Subcutaneous adipose tissue (tissue), 4 donors: ENCODE measurements around the gene ASXL1. TPM values are rescaled to one million over a fixed set of nuclear protein-coding genes. Genes with fewer than 3 reads are reported as not detected.

Experiments
- total RNA-seq, 4 donors: library from RNA; depleted of rRNA; stranded (reverse); fragments of >200 nt; gene quantifications; one replicate each; pipeline ENCODE4 v1.1.0, GENCODE V29; 2016
- TF ChIP-seq, protein P1 (sequence below): fragments of 450-650 bp; IDR thresholded peaks from one replicate; pipeline ENCODE4 v1.5.1; 2016; ENCODE audit warnings: low read depth, mild to moderate bottlenecking, control low read depth, antibody characterized with exemption, moderate library complexity

The ASXL1 gene
- total RNA-seq, 4 donors from 2014 or later, result 77.0 to 125 (median 81.6) TPM

DNA sequence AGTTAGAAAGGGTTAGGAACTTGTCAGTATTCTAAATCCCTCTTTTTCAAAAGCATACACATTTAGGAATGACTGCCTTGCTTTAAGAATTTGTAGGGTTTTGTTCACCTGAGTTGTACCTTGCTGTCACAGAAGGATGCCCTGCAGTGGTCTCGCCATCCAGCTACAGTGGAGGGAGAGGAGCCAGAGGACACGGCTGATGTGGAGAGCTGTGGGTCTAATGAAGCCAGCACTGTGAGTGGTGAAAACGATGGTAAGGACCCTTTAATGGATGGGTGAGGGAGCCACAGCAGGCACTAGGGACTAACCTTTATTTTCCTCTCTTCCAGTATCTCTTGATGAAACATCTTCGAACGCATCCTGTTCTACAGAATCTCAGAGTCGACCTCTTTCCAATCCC is 69.9 kb downstream of the ASXL1 start:
- TF ChIP-seq, protein P1, sequence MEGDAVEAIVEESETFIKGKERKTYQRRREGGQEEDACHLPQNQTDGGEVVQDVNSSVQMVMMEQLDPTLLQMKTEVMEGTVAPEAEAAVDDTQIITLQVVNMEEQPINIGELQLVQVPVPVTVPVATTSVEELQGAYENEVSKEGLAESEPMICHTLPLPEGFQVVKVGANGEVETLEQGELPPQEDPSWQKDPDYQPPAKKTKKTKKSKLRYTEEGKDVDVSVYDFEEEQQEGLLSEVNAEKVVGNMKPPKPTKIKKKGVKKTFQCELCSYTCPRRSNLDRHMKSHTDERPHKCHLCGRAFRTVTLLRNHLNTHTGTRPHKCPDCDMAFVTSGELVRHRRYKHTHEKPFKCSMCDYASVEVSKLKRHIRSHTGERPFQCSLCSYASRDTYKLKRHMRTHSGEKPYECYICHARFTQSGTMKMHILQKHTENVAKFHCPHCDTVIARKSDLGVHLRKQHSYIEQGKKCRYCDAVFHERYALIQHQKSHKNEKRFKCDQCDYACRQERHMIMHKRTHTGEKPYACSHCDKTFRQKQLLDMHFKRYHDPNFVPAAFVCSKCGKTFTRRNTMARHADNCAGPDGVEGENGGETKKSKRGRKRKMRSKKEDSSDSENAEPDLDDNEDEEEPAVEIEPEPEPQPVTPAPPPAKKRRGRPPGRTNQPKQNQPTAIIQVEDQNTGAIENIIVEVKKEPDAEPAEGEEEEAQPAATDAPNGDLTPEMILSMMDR, result no peak

DNA sequence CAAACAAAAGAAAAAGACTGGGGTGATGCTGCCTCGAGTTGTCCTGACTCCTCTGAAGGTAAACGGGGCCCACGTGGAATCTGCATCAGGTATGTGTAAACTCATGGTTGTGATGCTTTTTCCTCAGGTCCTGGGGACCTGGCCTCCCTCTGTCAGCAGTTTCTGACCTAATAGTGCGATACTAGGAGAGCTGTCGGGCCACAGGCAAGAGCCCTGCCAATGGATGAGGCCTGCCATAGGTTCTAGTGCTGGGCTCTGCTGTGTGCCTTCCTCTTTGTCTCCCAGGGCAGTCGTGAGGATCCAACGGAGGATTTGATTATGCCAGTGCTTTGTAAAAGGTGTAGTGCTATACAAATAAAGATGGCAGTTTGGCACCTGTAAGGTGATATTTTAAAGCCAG is 71.2 kb downstream of the ASXL1 start:
- TF ChIP-seq, protein P1, result no peak

DNA sequence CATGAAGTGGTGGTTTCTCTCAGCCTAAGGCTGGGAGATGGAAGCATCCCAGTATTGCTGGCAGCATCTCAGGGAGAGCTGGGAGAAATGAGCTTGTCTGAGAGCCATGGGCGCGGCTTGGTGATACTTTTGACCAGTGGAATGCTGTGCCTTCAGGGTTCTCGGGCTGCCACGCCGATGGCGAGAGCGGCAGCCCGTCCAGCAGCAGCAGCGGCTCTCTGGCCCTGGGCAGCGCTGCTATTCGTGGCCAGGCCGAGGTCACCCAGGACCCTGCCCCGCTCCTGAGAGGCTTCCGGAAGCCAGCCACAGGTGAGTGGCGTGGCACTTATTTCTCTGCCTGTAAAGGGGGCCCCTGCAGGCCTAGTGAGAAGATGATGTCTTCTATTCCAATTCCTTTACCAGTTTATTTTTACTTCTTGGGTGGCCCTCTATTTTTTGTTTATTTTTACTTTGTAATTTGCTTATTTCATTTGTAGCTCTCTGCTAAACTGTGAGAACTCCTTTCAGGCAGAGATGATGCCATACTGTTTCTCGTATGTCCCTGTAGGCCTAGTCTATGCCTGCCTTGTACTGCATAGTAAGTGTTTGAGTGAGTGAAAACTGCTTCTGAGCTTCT is 71.7 kb downstream of the ASXL1 start:
- TF ChIP-seq, protein P1, result no peak

DNA sequence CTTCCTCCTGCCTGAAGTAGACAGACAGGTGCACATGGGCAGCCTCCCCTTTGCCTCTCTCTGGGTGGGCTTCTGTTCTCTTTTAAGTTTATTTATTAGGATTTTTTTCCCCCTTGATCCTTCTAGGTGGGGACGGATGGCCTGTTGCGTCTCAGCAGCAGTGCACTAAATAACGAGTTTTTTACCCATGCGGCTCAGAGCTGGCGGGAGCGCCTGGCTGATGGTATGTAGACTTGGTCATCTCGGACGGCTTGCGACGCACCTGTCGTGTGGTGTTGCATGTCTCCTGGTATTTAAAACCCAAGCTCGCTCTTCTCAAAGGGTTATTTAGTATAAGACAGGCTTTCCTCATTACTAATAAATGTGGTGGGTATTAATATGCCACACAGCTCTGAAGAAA is 73.3 kb downstream of the ASXL1 start:
- TF ChIP-seq, protein P1, result no peak

DNA sequence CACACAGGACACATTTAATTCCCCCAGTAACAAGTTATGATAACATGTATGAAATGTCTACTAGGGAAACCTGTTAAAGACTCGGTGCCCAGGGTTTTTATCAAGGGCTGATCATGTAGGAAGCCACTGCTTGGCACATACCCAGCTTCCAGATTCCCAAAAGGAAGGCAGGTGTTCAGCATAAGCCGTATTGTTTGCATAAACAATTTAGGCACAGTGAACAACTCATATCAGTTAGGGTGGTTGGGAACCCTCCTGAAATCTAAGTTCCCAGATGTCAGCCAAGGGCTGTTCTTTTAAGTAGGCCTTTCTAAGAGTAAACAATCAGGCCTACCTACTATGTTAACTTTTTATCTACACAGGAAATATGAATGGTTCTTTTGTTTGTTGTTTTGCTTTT is 74.1 kb downstream of the ASXL1 start:
- TF ChIP-seq, protein P1, result no peak

DNA sequence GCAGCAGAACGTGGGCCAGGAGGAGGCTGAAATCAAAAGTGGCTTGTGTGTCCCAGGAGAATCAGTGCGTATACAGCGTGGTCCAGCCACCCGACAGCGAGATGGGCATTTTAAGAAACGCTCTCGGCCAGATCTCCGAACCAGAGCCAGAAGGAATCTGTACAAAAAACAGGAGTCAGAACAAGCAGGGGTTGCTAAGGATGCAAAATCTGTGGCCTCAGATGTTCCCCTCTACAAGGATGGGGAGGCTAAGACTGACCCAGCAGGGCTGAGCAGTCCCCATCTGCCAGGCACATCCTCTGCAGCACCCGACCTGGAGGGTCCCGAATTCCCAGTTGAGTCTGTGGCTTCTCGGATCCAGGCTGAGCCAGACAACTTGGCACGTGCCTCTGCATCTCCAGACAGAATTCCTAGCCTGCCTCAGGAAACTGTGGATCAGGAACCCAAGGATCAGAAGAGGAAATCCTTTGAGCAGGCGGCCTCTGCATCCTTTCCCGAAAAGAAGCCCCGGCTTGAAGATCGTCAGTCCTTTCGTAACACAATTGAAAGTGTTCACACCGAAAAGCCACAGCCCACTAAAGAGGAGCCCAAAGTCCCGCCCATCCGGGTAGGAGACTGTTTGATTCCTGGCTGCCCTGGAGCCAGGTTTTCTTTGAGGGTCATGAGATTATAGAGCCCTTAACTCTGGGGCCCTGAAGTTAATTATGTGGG is 75.3 kb downstream of the ASXL1 start:
- TF ChIP-seq, protein P1, result no peak

DNA sequence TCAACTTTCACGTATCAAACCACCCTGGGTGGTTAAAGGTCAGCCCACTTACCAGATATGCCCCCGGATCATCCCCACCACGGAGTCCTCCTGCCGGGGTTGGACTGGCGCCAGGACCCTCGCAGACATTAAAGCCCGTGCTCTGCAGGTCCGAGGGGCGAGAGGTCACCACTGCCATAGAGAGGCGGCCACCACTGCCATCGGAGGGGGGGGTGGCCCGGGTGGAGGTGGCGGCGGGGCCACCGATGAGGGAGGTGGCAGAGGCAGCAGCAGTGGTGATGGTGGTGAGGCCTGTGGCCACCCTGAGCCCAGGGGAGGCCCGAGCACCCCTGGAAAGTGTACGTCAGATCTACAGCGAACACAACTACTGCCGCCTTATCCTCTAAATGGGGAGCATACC is 76.3 kb downstream of the ASXL1 start:
- TF ChIP-seq, protein P1, result no peak
